ENCODE results near the gene TBC1D9B. TPM values are rescaled to one million over a fixed set of nuclear protein-coding genes. Genes with fewer than 3 reads are reported as not detected.

TBC1D9B gene
- total and polyA plus RNA-seq, 2 of the 13 experiments (the other 11 are each of a cell fraction or from before 2014, with no cell fraction given): 35.0 to 50.0 TPM

- TF ChIP-seq FOXK2 (IDR thresholded peaks at IDR 0.05) (no peak), ARHGAP35 (CRISPR knock-in tag; IDR thresholded peaks at IDR 0.05; ENCODE audit: borderline replicate concordance) (no peak; the same call in 1 of the 2 replicates), CSRNP1 (CRISPR knock-in tag; IDR thresholded peaks at IDR 0.05) (peak; percentile 55; the same call in 1 of the 2 replicates), ZNF777 (CRISPR knock-in tag; IDR thresholded peaks at IDR 0.05) (peak; percentile 55; the same call in 1 of the 2 replicates), GABPB1 (CRISPR knock-in tag; IDR thresholded peaks at IDR 0.05) (peak; percentile 95), SKIL (CRISPR knock-in tag; IDR thresholded peaks at IDR 0.05; ENCODE audit: borderline replicate concordance) (peak; percentile 27), REXO4 (CRISPR knock-in tag; IDR thresholded peaks at IDR 0.05; ENCODE audit: borderline replicate concordance) (no peak), GTF3A (CRISPR knock-in tag; conservative IDR thresholded peaks at IDR 0.05) (no peak), RCOR2 (CRISPR knock-in tag; IDR thresholded peaks at IDR 0.05) (no peak), HDAC6 (IDR thresholded peaks at IDR 0.05; ENCODE audit: low read depth, low read length) (no peak), ZNF710 (CRISPR knock-in tag; IDR thresholded peaks at IDR 0.05; ENCODE audit: borderline replicate concordance) (peak; percentile 69), ISX (CRISPR knock-in tag; conservative IDR thresholded peaks at IDR 0.05) (no peak; the same call in 1 of the 2 replicates), HNF1A (IDR thresholded peaks at IDR 0.05; ENCODE audit: low read depth) (no peak), HNF1A (CRISPR knock-in tag; IDR thresholded peaks at IDR 0.05; ENCODE audit: borderline replicate concordance) (peak; percentile 48; the same call in 1 of the 2 replicates), NRL (CRISPR knock-in tag; IDR thresholded peaks at IDR 0.05; ENCODE audit: borderline replicate concordance) (peak; percentile 88), MED8 (CRISPR knock-in tag; IDR thresholded peaks at IDR 0.05; ENCODE audit: insufficient replicate concordance) (peak; percentile 88), SNAPC2 (CRISPR knock-in tag; IDR thresholded peaks at IDR 0.05) (peak; percentile 92)
These were observed 48.9 kb downstream of the TBC1D9B start, which contains the start of gene MRNIP (continued) for GRCh38 chr5:179858586-179859427.

Data from HepG2 (cell line).